HL-60 (cell line): Measurements from ENCODE around the gene BANP.

Experiments
- CTCF ChIP-seq: IDR thresholded peaks from one replicate; pipeline ENCODE4 v1.5.1; 2011; ENCODE audit warnings: low read length, control low read depth, inconsistent platforms; ENCODE audit not compliant: insufficient read depth
- POLR2AphosphoS5 ChIP-seq: IDR thresholded peaks from 2 replicates; pipeline ENCODE4 v1.6.1; 2012; ENCODE audit warnings: low read depth
- REST ChIP-seq: IDR thresholded peaks from 2 replicates; pipeline ENCODE4 v1.6.1; 2012; ENCODE audit warnings: low read depth; ENCODE audit not compliant: insufficient replicate concordance

GRCh38 chr16:88009563-88010342, 58.5 kb downstream of the BANP start:
- TF ChIP-seq CTCF (no peak), REST (no peak), POLR2AphosphoS5 (no peak)
